Measurements from ENCODE around the gene TSPAN18.

Gene TSPAN18, protein sequence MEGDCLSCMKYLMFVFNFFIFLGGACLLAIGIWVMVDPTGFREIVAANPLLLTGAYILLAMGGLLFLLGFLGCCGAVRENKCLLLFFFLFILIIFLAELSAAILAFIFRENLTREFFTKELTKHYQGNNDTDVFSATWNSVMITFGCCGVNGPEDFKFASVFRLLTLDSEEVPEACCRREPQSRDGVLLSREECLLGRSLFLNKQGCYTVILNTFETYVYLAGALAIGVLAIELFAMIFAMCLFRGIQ

DNA sequence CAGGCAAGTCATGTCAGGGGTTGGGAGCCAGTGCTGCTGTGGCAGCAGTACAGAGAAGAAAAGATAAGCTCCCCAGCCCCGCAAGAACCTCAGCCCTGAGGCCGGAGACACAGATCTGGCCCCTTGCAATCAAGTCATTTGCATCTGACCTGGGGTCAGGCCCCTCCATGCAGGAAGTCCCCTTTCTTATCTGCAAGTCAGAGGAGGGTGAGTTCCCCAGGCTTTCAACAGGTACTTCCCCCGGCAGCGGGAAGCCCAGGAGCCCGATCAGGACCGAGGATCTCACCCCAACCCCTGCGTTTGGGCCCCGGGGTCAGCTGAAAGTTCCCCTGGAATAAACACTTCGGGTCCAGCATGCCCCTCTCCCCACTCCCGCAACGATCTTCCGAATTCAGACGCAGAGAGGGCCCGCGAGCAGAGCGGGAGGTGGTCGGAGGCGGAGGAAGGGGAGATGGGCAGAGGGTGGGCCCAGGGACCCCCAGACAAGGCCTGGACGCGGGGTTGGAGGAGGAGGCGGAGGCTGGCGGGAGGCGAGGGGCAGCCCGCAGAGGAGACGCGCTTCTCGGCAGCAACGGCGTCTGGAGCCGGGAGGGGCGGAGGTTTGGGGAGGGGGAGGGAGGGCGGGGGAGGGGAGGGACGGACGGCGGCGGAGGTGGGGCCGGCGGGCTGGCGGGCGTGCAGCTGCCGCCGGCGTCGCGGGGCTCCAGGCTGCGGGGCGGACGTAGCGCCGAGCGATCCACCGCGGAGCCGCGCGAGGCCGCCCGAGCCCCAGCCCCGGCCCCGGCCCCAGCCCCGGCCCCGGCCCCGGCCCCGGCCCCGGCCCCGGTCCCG is at the start of gene TSPAN18:
Gene TSPAN18, plus strand, starts transcription at position 680 of the 831 bp plus-strand sequence. CDS start 179,455 bp downstream, outside the sequence.
- Histone ChIP-seq H3K4me3 (peak within 1 kb of the TSS; percentile 72), H3K36me3 (replicated peaks) (no peaks in the 10 kb centered on the region), H3K27me3 (ENCODE audit: low read depth) (no peaks in the 10 kb centered on the region), H3K4me1 (peaks cover 17% of the 10 kb centered on the region), H3K9me3 (no peaks in the 10 kb centered on the region)
- DNase-seq (ENCODE audit: low spot score in 2 of 2), result peak in 1 of 2 experiments; percentile 39
- in situ Hi-C loops (cut with MboI; ENCODE audit: low sequenced_read_pairs), result loop anchor here (5.0 kb wide), 1 partner anchor 166 kb away; no protein-coding TSS in a partner anchor

DNA sequence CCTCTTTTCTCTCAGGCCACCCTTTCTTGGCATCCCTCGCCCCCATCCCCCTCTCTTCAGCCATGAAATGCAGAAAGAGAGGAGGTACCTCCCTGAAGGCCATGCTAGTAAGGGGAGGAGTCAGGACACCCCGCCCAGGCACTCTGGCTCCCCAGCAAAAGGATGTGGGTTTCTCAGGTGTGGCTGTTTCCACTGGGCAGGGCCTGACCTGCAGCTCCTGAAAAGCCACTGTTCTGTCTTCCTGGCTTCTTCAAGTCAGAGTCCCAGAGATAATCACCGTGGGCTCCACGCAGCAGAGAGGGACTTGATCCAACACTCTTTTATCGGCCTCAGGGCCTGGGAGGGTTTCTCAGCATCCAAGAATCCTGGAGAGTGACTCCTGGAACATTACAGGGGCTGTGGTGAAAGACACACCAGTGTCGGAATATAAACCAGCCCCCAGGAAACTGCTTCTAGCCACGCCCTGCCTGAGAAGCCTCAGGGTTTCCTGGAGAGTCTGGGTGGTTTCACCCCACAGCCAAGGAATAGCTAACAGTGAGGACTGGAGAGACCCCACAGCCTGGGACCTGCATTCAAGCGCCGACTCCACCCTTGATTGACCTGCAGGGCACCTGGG is 45.7 kb upstream of the TSPAN18 start:
- H3K9me3 ChIP-seq, result no peaks in the 10 kb centered on the region
- H3K4me1 ChIP-seq, result no peaks in the 10 kb centered on the region
- in situ Hi-C loops (cut with MboI; ENCODE audit: low sequenced_read_pairs), result no loop called here
- no peaks in the 10 kb centered on the region for H3K36me3 ChIP-seq (replicated peaks)
- no peaks in the 10 kb centered on the region for H3K27me3 ChIP-seq (ENCODE audit: low read depth)
- DNase-seq (ENCODE audit: low spot score in 2 of 2), result no peak
- no peak overlapping the region for H3K4me3 ChIP-seq

DNA sequence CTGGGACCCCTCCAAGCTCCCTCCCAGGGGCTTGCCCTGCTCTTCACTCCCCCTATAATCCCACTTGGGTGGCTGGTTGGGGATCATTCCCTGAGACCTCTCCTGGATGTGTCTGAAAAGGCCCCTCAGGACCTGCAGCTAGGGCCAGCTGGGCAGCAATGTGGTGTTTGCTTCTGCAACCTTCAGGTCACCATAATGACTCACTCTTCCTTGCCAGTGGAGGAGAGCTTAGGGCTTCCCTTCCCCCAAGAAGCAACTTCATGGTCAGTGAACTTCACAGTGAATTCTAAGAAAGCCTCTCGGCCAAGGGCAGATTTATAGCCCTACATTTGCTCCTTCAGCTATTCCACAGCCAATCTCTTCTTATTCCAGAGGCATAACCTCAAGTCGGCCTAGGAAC is 45.1 kb upstream of the TSPAN18 start:
- 0 out of 2 replicates have a peak, but pooled peaks cover 1% of the 10 kb centered on the region for H3K27me3 ChIP-seq (ENCODE audit: low read depth)
- H3K4me3 ChIP-seq, result no peak overlapping the region
- H3K4me1 ChIP-seq, result no peaks in the 10 kb centered on the region
- H3K36me3 ChIP-seq (replicated peaks), result no peaks in the 10 kb centered on the region
- no peaks in the 10 kb centered on the region for H3K9me3 ChIP-seq
- DNase-seq (ENCODE audit: low spot score in 2 of 2), result no peak
- in situ Hi-C loops (cut with MboI; ENCODE audit: low sequenced_read_pairs), result no loop called here

DNA sequence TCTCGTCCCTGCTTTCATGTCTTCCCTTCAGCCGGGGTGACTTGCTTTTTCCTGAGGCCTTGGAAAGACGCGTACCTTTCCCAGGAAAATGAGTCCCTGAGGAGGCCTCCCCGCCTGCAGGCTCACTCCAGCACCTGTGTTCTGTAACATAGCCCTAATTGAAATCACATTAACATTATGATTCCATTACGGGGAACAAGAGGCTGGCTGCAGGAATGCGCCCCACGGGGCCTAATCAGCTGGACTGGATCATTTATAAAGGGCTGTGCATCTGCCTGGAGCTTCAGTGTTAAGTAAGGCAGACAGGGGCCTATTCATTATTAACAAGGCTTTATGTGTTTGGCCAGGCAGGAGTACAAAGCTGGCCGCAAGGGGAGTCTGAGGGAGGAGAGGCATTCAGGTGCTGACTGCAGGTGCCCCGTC is 41.9 kb upstream of the TSPAN18 start:
- in situ Hi-C loops (cut with MboI; ENCODE audit: low sequenced_read_pairs), result no loop called here

DNA sequence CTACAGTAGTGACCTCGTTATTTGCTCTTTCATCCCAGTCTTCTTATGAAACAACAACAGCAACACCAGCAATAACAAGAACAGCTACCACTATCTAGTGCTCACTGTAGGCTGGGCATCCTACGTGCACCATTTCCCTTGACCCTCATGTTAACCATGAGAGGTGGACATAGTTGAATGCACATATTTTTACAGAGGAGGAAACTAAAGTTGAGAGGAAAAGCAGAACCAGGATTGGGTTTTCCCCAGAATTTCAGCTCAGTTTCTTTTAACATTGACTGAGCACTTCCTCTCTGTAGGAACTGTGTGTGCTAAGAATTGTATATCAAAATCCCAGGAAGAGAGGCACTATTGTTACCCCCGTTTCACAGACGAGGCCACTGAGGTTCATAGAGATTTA is 39.4 kb upstream of the TSPAN18 start:
- DNase-seq (ENCODE audit: low spot score in 2 of 2), result no peak
- Histone ChIP-seq H3K4me1 (no peaks in the 10 kb centered on the region), H3K9me3 (peaks cover 4% of the 10 kb centered on the region; the same call in 1 of the 2 replicates), H3K36me3 (replicated peaks) (no peaks in the 10 kb centered on the region), H3K4me3 (no peak overlapping the region), H3K27me3 (ENCODE audit: low read depth) (0 out of 2 replicates have a peak, but pooled peaks cover 3% of the 10 kb centered on the region)
- in situ Hi-C loops (cut with MboI; ENCODE audit: low sequenced_read_pairs), result no loop called here

More for the DNA sequence above, 41.9 kb upstream of the TSPAN18 start:
- Histone ChIP-seq H3K36me3 (replicated peaks) (no peaks in the 10 kb centered on the region), H3K9me3 (peaks cover 4% of the 10 kb centered on the region; the same call in 1 of the 2 replicates), H3K4me1 (no peaks in the 10 kb centered on the region), H3K4me3 (no peak overlapping the region), H3K27me3 (ENCODE audit: low read depth) (0 out of 2 replicates have a peak, but pooled peaks cover 3% of the 10 kb centered on the region)
- no peak for DNase-seq (ENCODE audit: low spot score in 2 of 2)

DNA sequence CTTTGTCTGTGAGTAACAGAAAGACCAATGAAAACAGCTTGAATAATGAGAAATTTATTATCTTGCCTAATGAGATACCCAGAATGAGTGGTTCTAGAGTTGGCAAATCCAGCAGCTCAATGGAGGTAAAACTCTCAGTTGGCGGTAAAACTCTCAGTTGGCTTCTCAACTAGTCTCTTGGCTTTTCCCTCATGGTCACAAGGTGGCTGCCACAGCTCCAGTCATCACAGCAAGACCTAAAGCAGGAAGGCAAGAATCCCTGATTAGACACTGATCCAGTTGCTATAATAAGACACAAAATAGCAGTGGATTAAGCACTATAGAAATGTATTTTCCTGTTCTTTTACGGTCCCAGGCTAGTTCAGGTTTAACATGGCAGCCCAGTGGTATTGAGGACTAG is 37.5 kb upstream of the TSPAN18 start:
- Histone ChIP-seq H3K9me3 (peaks cover 4% of the 10 kb centered on the region; the same call in 1 of the 2 replicates), H3K4me1 (no peaks in the 10 kb centered on the region), H3K27me3 (ENCODE audit: low read depth) (0 out of 2 replicates have a peak, but pooled peaks cover 3% of the 10 kb centered on the region), H3K36me3 (replicated peaks) (no peaks in the 10 kb centered on the region), H3K4me3 (no peak overlapping the region)
- in situ Hi-C loops (cut with MboI; ENCODE audit: low sequenced_read_pairs), result no loop called here
- DNase-seq (ENCODE audit: low spot score in 2 of 2), result no peak

DNA sequence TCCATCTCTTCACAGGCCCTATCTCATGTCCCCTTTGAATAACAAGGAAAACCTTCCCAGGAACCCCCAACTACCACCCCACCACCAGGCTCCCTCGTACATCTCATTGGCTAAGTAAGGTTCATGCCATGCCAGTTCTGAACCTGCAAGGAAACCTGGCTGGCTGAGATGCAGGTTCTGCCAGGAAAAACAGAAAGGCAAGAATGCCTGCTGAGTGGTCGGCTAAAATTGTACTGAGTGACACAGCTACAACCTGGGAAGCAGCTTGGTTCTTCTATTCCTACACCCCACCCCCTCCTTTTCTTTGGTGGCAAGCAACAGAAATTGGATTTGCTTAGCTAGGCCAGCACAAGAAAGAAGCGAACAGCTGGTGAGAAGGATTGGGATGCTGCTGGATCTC is 36.1 kb upstream of the TSPAN18 start:
- no peak for DNase-seq (ENCODE audit: low spot score in 2 of 2)
- Histone ChIP-seq H3K27me3 (ENCODE audit: low read depth) (0 out of 2 replicates have a peak, but pooled peaks cover 3% of the 10 kb centered on the region), H3K4me1 (no peaks in the 10 kb centered on the region), H3K4me3 (no peak overlapping the region), H3K9me3 (peaks cover 4% of the 10 kb centered on the region; the same call in 1 of the 2 replicates), H3K36me3 (replicated peaks) (no peaks in the 10 kb centered on the region)
- in situ Hi-C loops (cut with MboI; ENCODE audit: low sequenced_read_pairs), result no loop called here

DNA sequence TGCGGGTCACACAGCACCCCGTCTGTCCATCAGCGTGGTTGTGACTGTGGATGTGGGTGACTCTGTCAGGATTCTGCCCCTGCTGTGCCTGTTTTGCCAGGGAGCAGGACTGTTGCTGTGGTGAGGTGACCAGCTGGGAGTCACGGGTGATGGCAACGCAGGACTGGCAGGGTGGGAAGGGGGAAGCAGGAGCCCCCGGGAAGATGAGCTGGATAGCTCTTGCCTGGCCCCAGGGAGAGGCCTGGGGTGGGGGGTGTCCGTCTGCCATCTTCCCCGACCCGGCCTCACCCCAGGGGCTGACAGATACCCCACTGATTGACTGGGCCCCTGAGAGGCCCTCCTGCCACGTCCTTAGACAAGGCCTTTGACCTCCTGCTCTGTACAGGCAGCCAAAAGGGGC is 34.3 kb upstream of the TSPAN18 start:
- Histone ChIP-seq H3K4me3 (no peak overlapping the region), H3K36me3 (replicated peaks) (no peaks in the 10 kb centered on the region), H3K4me1 (no peaks in the 10 kb centered on the region), H3K27me3 (ENCODE audit: low read depth) (no peaks in the 10 kb centered on the region), H3K9me3 (peaks cover 4% of the 10 kb centered on the region; the same call in 1 of the 2 replicates)
- no peak for DNase-seq (ENCODE audit: low spot score in 2 of 2)
- in situ Hi-C loops (cut with MboI; ENCODE audit: low sequenced_read_pairs), result no loop called here

DNA sequence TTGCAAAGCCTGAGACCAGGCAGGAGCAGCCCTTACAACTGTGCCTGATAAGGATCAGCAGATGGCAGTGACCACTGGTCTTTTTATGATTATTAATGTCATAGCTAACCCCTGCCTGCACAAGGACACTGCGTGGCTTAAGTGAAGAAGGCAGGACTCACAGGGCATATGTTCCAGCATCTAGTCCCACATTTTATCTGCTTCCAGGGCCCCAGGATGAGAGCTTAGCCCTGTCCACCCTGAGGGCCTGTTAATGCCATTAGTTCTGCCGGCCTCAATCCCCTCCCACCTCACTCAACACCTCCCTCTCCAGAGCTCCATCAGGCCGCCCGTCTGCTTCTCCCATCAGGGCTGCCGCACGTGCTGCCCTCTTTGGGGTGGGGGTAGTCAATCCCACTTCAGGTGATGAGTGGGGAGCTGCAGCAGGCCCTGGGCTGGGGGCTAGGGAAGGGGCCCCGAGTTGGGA is 33.1 kb upstream of the TSPAN18 start:
- no peak for DNase-seq (ENCODE audit: low spot score in 2 of 2)
- no peaks in the 10 kb centered on the region for H3K36me3 ChIP-seq (replicated peaks)
- no peaks in the 10 kb centered on the region for H3K27me3 ChIP-seq (ENCODE audit: low read depth)
- H3K9me3 ChIP-seq, result peaks cover 4% of the 10 kb centered on the region; the same call in 1 of the 2 replicates
- in situ Hi-C loops (cut with MboI; ENCODE audit: low sequenced_read_pairs), result no loop called here
- no peak overlapping the region for H3K4me3 ChIP-seq
- H3K4me1 ChIP-seq, result no peaks in the 10 kb centered on the region

DNA sequence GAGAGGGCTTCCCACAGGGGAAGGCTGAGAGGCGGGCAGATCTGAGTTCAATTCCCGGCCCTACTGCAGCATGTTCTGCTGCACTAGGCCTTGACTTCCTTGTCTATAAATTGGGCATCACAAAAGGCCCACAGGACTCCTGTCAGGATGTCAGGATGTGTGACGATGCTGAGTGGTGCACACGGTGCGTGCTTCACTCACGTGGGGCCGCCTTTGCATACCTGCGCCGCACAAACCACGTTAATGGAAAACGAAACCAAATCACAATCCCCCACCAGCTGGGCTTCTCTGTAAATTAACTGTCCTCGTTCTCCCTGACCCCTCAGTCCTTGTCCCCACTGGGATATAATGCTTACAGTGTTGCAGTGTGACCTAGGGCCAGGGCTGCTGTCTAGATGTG is 32.3 kb upstream of the TSPAN18 start:
- in situ Hi-C loops (cut with MboI; ENCODE audit: low sequenced_read_pairs), result no loop called here
- Histone ChIP-seq H3K9me3 (no peaks in the 10 kb centered on the region), H3K36me3 (replicated peaks) (no peaks in the 10 kb centered on the region), H3K4me3 (no peak overlapping the region), H3K4me1 (no peaks in the 10 kb centered on the region), H3K27me3 (ENCODE audit: low read depth) (no peaks in the 10 kb centered on the region)
- no peak for DNase-seq (ENCODE audit: low spot score in 2 of 2)

DNA sequence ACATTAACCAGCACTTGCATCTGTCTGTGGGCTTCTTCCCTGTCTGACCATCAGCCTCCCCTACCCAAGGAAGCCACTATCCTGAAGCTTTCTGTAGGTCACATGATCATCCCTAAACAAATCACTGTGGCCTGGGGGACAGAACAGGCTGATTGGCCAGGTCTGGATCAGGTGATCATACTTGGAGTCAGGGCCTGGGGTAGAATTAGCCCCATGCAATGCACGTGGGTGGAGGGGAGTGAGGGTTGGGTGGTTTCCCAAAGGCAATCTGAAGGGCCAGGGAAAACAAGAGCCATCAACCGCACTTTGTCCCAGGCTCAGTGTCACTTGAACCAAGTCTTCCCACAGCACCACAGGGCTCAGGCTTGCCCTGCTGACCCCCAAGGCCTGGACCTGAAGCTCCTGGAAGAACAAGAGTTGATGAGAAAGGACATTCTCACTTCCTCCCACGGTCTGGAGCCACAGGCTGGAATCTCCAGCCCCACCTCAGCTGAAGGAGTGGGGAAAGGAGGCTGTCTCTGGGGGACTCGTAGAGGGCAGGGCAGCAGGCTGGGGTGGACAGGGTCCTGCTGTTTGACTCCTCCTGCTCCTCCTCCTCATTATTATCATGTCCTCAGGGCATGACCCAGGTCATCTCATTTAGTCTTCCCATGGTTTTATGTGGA is 31.5 kb upstream of the TSPAN18 start:
- Histone ChIP-seq H3K4me1 (no peaks in the 10 kb centered on the region), H3K4me3 (no peak overlapping the region), H3K36me3 (replicated peaks) (no peaks in the 10 kb centered on the region), H3K27me3 (ENCODE audit: low read depth) (peaks cover 3% of the 10 kb centered on the region; the same call in 1 of the 2 replicates), H3K9me3 (no peaks in the 10 kb centered on the region)
- no peak for DNase-seq (ENCODE audit: low spot score in 2 of 2)
- in situ Hi-C loops (cut with MboI; ENCODE audit: low sequenced_read_pairs), result no loop called here

DNA sequence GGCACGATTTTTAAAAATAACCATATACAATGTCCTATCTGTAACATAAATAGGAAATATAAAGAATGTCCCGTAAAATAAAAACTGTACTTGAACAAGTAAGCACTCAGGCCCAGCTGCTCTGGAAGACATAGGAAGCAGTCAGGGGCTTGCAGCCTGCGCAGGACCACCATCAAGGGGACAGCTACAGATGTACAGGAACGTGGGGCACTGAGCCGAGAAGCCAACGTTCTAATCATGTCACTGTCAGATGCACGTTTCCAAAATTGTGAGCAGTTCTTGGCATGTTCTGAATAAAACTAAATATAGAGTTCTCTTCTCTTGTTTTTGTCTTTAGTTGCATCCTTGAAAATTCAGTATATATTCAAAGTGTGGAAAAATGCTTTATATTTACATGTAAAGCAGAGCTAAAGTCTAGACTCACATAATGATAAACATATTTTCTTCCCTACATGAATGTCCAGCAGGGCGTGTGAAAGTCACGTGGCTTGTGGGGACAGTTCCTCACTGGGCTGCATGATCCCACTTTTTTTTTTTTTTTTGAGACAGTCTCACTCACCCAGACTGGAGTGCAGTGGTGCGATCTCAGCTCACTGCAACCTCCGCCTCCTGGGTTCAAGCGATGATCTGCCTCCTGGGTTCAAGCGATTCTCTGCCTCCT is 28.4 kb upstream of the TSPAN18 start:
- Histone ChIP-seq H3K9me3 (no peaks in the 10 kb centered on the region), H3K4me3 (no peak overlapping the region), H3K36me3 (replicated peaks) (no peaks in the 10 kb centered on the region), H3K27me3 (ENCODE audit: low read depth) (peaks cover 3% of the 10 kb centered on the region; the same call in 1 of the 2 replicates), H3K4me1 (no peaks in the 10 kb centered on the region)
- no peak for DNase-seq (ENCODE audit: low spot score in 2 of 2)
- in situ Hi-C loops (cut with MboI; ENCODE audit: low sequenced_read_pairs), result no loop called here
